ENCODE data around the gene UBE2J1.
"Not testable (repeated sequence)": the region's sequence is repeated elsewhere in the genome, so short reads cannot be mapped to it uniquely, and the experiment has no call there.

The UBE2J1 gene

GRCh38 chr6:89311530-89311852, 41.0 kb downstream of the UBE2J1 start:
- H3K4me1 ChIP-seq = peaks cover 0 to 40% (median 0%) of the 10 kb centered on the region in 10 experiments; a peak in 5 of 20 replicates
- no peaks in the 10 kb centered on the region for H4K20me1 ChIP-seq
- H3K27me3 ChIP-seq = no peaks in the 10 kb centered on the region
- H3K36me3 ChIP-seq = peaks cover 0 to 11% (median 7%) of the 10 kb centered on the region in 11 experiments; a peak in 9 of 22 replicates
- H3K9ac ChIP-seq = no peak overlapping the region
- no peak overlapping the region for H3K27ac ChIP-seq
- H3K4me2 ChIP-seq = peak overlapping the region in 2 of 11 experiments; percentile 56 to 67; a peak in 3 of 22 replicates
- no peak overlapping the region for H3K4me3 ChIP-seq
- no peak for TF ChIP-seq Cebpa-rat (IDR thresholded peaks at IDR 0.05)
- H3K9me3 ChIP-seq (replicated peaks in 1 of 11) = no peaks in the 10 kb centered on the region

DNA sequence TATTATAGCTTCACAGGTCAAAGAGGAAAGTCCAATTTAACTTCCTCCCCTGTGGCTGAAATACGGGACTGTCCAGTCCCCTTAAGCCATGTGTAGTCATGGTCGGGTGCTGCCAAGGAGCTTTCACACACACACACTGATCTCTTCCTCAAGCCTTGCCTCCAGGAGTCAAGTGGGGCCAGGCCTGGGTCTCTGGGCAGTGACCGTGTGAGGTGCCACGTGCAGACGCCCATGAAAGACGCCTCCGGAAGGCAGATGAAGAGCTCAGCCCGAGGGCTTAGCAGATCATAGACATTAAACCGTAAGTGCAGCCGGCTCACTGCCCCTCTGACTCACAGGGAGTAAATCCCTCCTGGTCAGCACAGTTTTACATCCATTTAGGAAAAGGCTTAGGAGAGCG, 41.6 kb downstream of the UBE2J1 start:
- TF ChIP-seq Cebpa-rat (IDR thresholded peaks at IDR 0.05) = no peak
- H3K27ac ChIP-seq = no peak overlapping the region
- no peaks in the 10 kb centered on the region for H3K9me3 ChIP-seq (replicated peaks in 1 of 11)
- peaks cover 0 to 37% (median 0%) of the 10 kb centered on the region in 10 experiments; a peak in 5 of 20 replicates for H3K4me1 ChIP-seq
- H3K27me3 ChIP-seq = no peaks in the 10 kb centered on the region
- no peaks in the 10 kb centered on the region for H4K20me1 ChIP-seq
- H3K4me2 ChIP-seq = no peak overlapping the region
- H3K9ac ChIP-seq = no peak overlapping the region
- H3K4me3 ChIP-seq = no peak overlapping the region
- peaks cover 0 to 11% (median 7%) of the 10 kb centered on the region in 11 experiments; a peak in 9 of 22 replicates for H3K36me3 ChIP-seq

DNA sequence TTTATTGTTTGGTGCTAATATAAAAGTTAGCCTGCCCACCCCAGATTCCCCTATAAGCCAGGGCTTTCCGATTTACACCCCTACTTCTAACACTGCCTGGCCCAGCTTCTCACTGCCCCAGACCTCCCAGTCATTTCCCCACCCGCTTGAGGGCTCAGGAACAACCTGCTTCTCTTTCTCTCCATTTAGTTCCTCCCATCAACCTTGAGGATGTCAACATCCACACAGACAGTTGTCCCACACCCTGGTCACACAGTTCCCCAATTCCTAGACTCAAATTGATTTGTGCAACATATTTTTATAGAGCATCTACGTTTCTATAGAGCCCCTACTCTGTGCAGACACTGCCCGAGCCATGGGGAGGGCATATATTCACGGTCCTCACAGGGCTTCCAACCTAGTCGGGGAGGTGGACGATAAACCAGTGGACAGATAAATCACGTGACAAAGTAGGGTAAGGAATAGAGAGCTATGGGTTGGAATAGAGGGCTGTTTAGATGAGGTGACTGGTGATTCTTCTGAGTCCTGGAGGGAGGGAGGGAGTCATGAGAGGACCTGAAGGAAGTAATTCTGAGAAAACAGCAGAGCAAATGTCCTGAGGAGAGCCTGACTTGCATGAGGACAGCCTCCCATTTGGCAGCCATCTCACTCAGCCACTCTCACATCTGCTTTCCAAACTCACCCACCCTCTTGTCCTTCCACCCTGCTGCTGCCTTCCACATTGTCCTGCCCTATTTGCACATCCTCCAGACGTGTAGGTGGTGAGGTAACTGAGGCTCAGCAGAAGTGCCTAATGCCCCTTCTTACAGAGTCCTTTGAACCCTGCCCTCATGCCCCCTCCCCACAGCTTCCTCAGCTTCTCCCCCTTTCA, 43.8 kb downstream of the UBE2J1 start:
- no peaks in the 10 kb centered on the region for H3K27me3 ChIP-seq
- no peak for TF ChIP-seq Cebpa-rat (IDR thresholded peaks at IDR 0.05)
- no peaks in the 10 kb centered on the region for H3K9me3 ChIP-seq (replicated peaks in 1 of 11)
- no peaks in the 10 kb centered on the region for H4K20me1 ChIP-seq
- H3K4me2 ChIP-seq = no peak overlapping the region
- no peak overlapping the region for H3K4me3 ChIP-seq
- H3K9ac ChIP-seq = no peak overlapping the region
- no peaks in the 10 kb centered on the region for H3K36me3 ChIP-seq
- no peak overlapping the region for H3K27ac ChIP-seq
- peaks cover 0 to 30% (median 0%) of the 10 kb centered on the region in 10 experiments; a peak in 5 of 20 replicates for H3K4me1 ChIP-seq

GRCh38 chr6:89304517-89304916, 48.0 kb downstream of the UBE2J1 start:
- H3K9me3 ChIP-seq (replicated peaks in 1 of 11); H3K27me3 ChIP-seq; H3K27ac ChIP-seq: not testable (repeated sequence)

DNA sequence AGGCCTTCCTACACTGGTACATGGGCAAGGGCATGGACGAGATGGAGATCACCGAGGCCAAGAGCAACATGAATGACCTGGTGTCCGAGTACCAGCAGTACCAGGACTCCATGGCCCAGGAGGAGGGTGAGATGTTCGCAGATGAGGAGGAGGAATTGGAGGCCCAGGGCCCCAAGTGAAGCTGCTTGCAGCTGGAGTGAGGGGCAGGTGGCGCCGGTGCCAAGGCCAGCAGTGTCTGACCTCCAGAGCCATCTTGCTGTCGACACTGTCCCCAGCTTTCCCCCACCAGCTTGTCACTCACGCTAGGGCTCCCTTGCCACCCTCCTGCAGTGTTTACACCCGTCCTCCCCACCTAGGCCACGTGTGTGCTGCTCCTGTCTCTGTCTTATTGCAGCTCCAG, 49.6 kb downstream of the UBE2J1 start:
- Histone ChIP-seq H3K9ac (no peak overlapping the region), H3K4me3 (no peak overlapping the region), H4K20me1 (no peaks in the 10 kb centered on the region), H3K27ac (no peak overlapping the region), H3K4me2 (no peak overlapping the region), H3K27me3 (no peaks in the 10 kb centered on the region), H3K36me3 (no peaks in the 10 kb centered on the region), H3K9me3 (replicated peaks in 1 of 11) (no peaks in the 10 kb centered on the region), H3K4me1 (peaks cover 6 to 12% (median 8%) of the 10 kb centered on the region in 10 experiments; a peak in 18 of 20 replicates)
- TF ChIP-seq Cebpa-rat (IDR thresholded peaks at IDR 0.05) = no peak

More at GRCh38 chr6:89304517-89304916, 48.0 kb downstream of the UBE2J1 start:
- not testable (repeated sequence) for H3K36me3 ChIP-seq, H4K20me1 ChIP-seq, H3K4me2 ChIP-seq, H3K4me1 ChIP-seq, H3K4me3 ChIP-seq, H3K9ac ChIP-seq

- H3K9ac ChIP-seq = no peak overlapping the region
- no peaks in the 10 kb centered on the region for H3K9me3 ChIP-seq (replicated peaks in 1 of 11)
- no peak overlapping the region for H3K4me3 ChIP-seq
- H3K27me3 ChIP-seq = no peaks in the 10 kb centered on the region
- peaks cover 9 to 18% (median 13%) of the 10 kb centered on the region in 10 experiments; a peak in 18 of 20 replicates for H3K4me1 ChIP-seq
- H4K20me1 ChIP-seq = no peaks in the 10 kb centered on the region
- TF ChIP-seq Cebpa-rat (IDR thresholded peaks at IDR 0.05) = no peak
- no peaks in the 10 kb centered on the region for H3K36me3 ChIP-seq
- H3K4me2 ChIP-seq = no peak overlapping the region
- no peak overlapping the region for H3K27ac ChIP-seq
These were observed 50.2 kb downstream of the UBE2J1 start for GRCh38 chr6:89302195-89302770.

GRCh38 chr6:89301586-89302194, 50.8 kb downstream of the UBE2J1 start:
- H3K27ac ChIP-seq = no peak overlapping the region
- TF ChIP-seq Cebpa-rat (IDR thresholded peaks at IDR 0.05) = no peak
- H4K20me1 ChIP-seq = no peaks in the 10 kb centered on the region
- no peak overlapping the region for H3K4me2 ChIP-seq
- H3K36me3 ChIP-seq = no peaks in the 10 kb centered on the region
- H3K9ac ChIP-seq = no peak overlapping the region
- H3K9me3 ChIP-seq (replicated peaks in 1 of 11) = no peaks in the 10 kb centered on the region
- no peak overlapping the region for H3K4me3 ChIP-seq
- H3K4me1 ChIP-seq = peaks cover 9 to 18% (median 13%) of the 10 kb centered on the region in 10 experiments; a peak in 18 of 20 replicates
- H3K27me3 ChIP-seq = no peaks in the 10 kb centered on the region

DNA sequence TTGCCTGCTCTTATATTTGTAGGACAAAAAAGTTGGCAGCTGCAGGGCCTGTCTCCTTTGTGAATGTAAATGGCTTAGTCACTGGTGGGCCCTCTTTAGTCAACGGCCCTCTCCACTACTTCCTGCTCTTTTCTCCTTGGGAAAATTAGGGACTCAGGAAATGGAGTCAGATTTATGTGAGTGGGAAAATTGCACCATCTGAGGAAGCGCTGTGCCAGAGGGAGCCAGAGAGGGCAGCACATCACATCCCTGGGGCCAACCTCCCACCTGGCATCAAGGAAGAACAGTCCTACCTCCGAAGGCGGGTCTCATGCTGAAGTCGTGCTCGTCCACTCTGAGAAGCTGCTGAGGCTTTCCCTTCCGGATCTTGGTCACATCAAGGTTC, 53.1 kb downstream of the UBE2J1 start:
- Histone ChIP-seq H3K36me3 (no peaks in the 10 kb centered on the region), H4K20me1 (no peaks in the 10 kb centered on the region), H3K9ac (no peak overlapping the region), H3K9me3 (replicated peaks in 1 of 11) (no peaks in the 10 kb centered on the region), H3K27ac (no peak overlapping the region), H3K27me3 (no peaks in the 10 kb centered on the region), H3K4me2 (no peak overlapping the region), H3K4me3 (no peak overlapping the region), H3K4me1 (peaks cover 9 to 18% (median 13%) of the 10 kb centered on the region in 10 experiments; a peak in 18 of 20 replicates)
- no peak for TF ChIP-seq Cebpa-rat (IDR thresholded peaks at IDR 0.05)

- no peak overlapping the region for H3K4me3 ChIP-seq
- no peak overlapping the region for H3K9ac ChIP-seq
- H3K4me2 ChIP-seq = peak overlapping the region in 10 of 11 experiments; percentile 15 to 59 (median 42); a peak in 12 of 22 replicates
- no peak for TF ChIP-seq Cebpa-rat (IDR thresholded peaks at IDR 0.05)
- H3K4me1 ChIP-seq = peaks cover 9 to 18% (median 13%) of the 10 kb centered on the region in 10 experiments; a peak in 18 of 20 replicates
- no peaks in the 10 kb centered on the region for H4K20me1 ChIP-seq
- H3K9me3 ChIP-seq (replicated peaks in 1 of 11) = no peaks in the 10 kb centered on the region
- H3K27ac ChIP-seq = peak overlapping the region in 1 of 11 experiments; percentile 27; a peak in 1 of 22 replicates
- no peaks in the 10 kb centered on the region for H3K27me3 ChIP-seq
- no peaks in the 10 kb centered on the region for H3K36me3 ChIP-seq
These were observed 53.6 kb downstream of the UBE2J1 start for GRCh38 chr6:89298680-89299465.
